Mononuclear cell (primary cell): ENCODE measurements around the gene PLAU. TPM values are rescaled to one million over a fixed set of nuclear protein-coding genes. Genes with fewer than 3 reads are reported as not detected.
A peak's percentile ranks its signal among the peaks of the same experiment; 100 is the strongest.

ENCODE experiments used
- H3K27me3 ChIP-seq: 2 replicates; pipeline ENCODE4 v1.6.0; 2011; ENCODE audit warnings: low read length, control low read depth; ENCODE audit not compliant: insufficient read depth
- H3K4me1 ChIP-seq: 2 replicates; pipeline ENCODE4 v1.5.1; 2011; ENCODE audit warnings: mild to moderate bottlenecking, low read length, control low read depth; ENCODE audit not compliant: insufficient read depth
- H3K4me3 ChIP-seq: 2 replicates; pipeline ENCODE4 v1.5.1; 2011; ENCODE audit warnings: mild to moderate bottlenecking, low read length, moderate library complexity
- H3K9me3 ChIP-seq: 2 replicates; pipeline ENCODE4 v1.5.1; 2011; ENCODE audit warnings: low read depth, mild to moderate bottlenecking, control low read depth, low read length
- total RNA-seq: library from RNA; depleted of rRNA; stranded (reverse); fragments of >200 nt; gene quantifications from one replicate; pipeline ENCODE4 v1.2.3, GENCODE V29; 2012

The PLAU gene
- total RNA-seq, 1 donor = 9.7 TPM

GRCh38 chr10:73901261-73901660 is 9.7 kb upstream of the PLAU start:
- H3K4me3 ChIP-seq = no peak overlapping the region
- no peaks in the 10 kb centered on the region for H3K9me3 ChIP-seq
- peaks cover 45% of the 10 kb centered on the region for H3K4me1 ChIP-seq
- H3K27me3 ChIP-seq = no peaks in the 10 kb centered on the region

GRCh38 chr10:73902351-73902750 is 8.6 kb upstream of the PLAU start:
- Histone ChIP-seq H3K9me3 (no peaks in the 10 kb centered on the region), H3K27me3 (no peaks in the 10 kb centered on the region), H3K4me3 (no peak overlapping the region), H3K4me1 (peaks cover 56% of the 10 kb centered on the region)

GRCh38 chr10:73905256-73906020 is 5.5 kb upstream of the PLAU start:
- Histone ChIP-seq H3K9me3 (no peaks in the 10 kb centered on the region), H3K4me1 (peaks cover 70% of the 10 kb centered on the region), H3K4me3 (no peak overlapping the region), H3K27me3 (peaks cover 4% of the 10 kb centered on the region)

GRCh38 chr10:73906524-73907447 is 4.1 kb upstream of the PLAU start:
- peaks cover 76% of the 10 kb centered on the region for H3K4me1 ChIP-seq
- no peak overlapping the region for H3K4me3 ChIP-seq
- peaks cover 7% of the 10 kb centered on the region for H3K27me3 ChIP-seq
- no peaks in the 10 kb centered on the region for H3K9me3 ChIP-seq

- H3K4me1 ChIP-seq = peaks cover 71% of the 10 kb centered on the region
- no peak overlapping the region for H3K4me3 ChIP-seq
- no peaks in the 10 kb centered on the region for H3K9me3 ChIP-seq
- peaks cover 7% of the 10 kb centered on the region for H3K27me3 ChIP-seq
Observed at GRCh38 chr10:73907841-73908517, 3.0 kb upstream of the PLAU start.

GRCh38 chr10:73908853-73909539 is 1.9 kb upstream of the PLAU start:
- peaks cover 71% of the 10 kb centered on the region for H3K4me1 ChIP-seq
- no peaks in the 10 kb centered on the region for H3K9me3 ChIP-seq
- peaks cover 7% of the 10 kb centered on the region for H3K27me3 ChIP-seq
- H3K4me3 ChIP-seq = no peak overlapping the region

GRCh38 chr10:73909540-73910115 is 1.3 kb upstream of the PLAU start:
- Histone ChIP-seq H3K4me1 (peaks cover 71% of the 10 kb centered on the region), H3K27me3 (peaks cover 7% of the 10 kb centered on the region), H3K4me3 (no peak overlapping the region), H3K9me3 (no peaks in the 10 kb centered on the region)

- H3K4me3 ChIP-seq = no peak overlapping the region
Observed at GRCh38 chr10:73910401-73910763, 550 bp upstream of the PLAU start.

GRCh38 chr10:73911553-73912004 is 647 bp downstream of the PLAU start:
- Histone ChIP-seq H3K4me1 (peaks cover 62% of the 10 kb centered on the region), H3K27me3 (peaks cover 7% of the 10 kb centered on the region), H3K9me3 (no peaks in the 10 kb centered on the region), H3K4me3 (peak overlapping the region; percentile 32)

More at GRCh38 chr10:73910401-73910763, 550 bp upstream of the PLAU start:
- Histone ChIP-seq H3K4me1 (peaks cover 66% of the 10 kb centered on the region), H3K9me3 (no peaks in the 10 kb centered on the region), H3K27me3 (peaks cover 7% of the 10 kb centered on the region)

- H3K27me3 ChIP-seq = peaks cover 7% of the 10 kb centered on the region
- H3K9me3 ChIP-seq = no peaks in the 10 kb centered on the region
- H3K4me1 ChIP-seq = peaks cover 50% of the 10 kb centered on the region
Observed at GRCh38 chr10:73914036-73914435, 3.1 kb downstream of the PLAU start.

GRCh38 chr10:73915206-73915851 is 4.4 kb downstream of the PLAU start:
- Histone ChIP-seq H3K27me3 (peaks cover 4% of the 10 kb centered on the region), H3K4me3 (no peak overlapping the region), H3K9me3 (no peaks in the 10 kb centered on the region), H3K4me1 (peaks cover 48% of the 10 kb centered on the region)

More at GRCh38 chr10:73914036-73914435, 3.1 kb downstream of the PLAU start:
- no peak overlapping the region for H3K4me3 ChIP-seq

- Histone ChIP-seq H3K4me1 (peaks cover 46% of the 10 kb centered on the region), H3K9me3 (no peaks in the 10 kb centered on the region), H3K27me3 (no peaks in the 10 kb centered on the region), H3K4me3 (no peak overlapping the region)
Observed at GRCh38 chr10:73916761-73917470, 6.0 kb downstream of the PLAU start.

GRCh38 chr10:73917566-73918305 is 6.8 kb downstream of the PLAU start:
- Histone ChIP-seq H3K27me3 (no peaks in the 10 kb centered on the region), H3K4me3 (no peak overlapping the region), H3K9me3 (no peaks in the 10 kb centered on the region), H3K4me1 (peaks cover 51% of the 10 kb centered on the region)
